Astrocyte (in vitro differentiated cells and primary cell): ENCODE data around the gene METTL23. TPM values are rescaled to one million over a fixed set of nuclear protein-coding genes. Genes with fewer than 3 reads are reported as not detected.
A peak's percentile ranks its signal among the peaks of the same experiment; 100 is the strongest.

Experiments used
- DNase-seq: peaks from one replicate; pipeline ENCODE4 v3.0.0-alpha.2; 2010; ENCODE audit warnings: low read depth
- FAIRE-seq: peaks from 2 replicates; lab custom pipeline; 2011; peaks lifted over from hg19 to GRCh38; lab: Jason Lieb, UNC
- H2AFZ ChIP-seq: 2 replicates; pipeline ENCODE4 v1.6.0; 2012; ENCODE audit warnings: low read depth, low read length, inconsistent platforms
- H3K27ac ChIP-seq: 2 replicates; pipeline ENCODE4 v1.5.1; 2011; ENCODE audit warnings: low read depth, low read length, inconsistent platforms
- H3K27me3 ChIP-seq: 2 replicates; pipeline ENCODE4 v1.6.0; 2011; ENCODE audit warnings: low read length, inconsistent platforms; ENCODE audit not compliant: insufficient read depth
- H3K36me3 ChIP-seq: 2 replicates; pipeline ENCODE4 v1.5.1; 2011; ENCODE audit warnings: low read length, inconsistent platforms; ENCODE audit not compliant: insufficient read depth
- H3K4me1 ChIP-seq: 2 replicates; pipeline ENCODE4 v1.5.1; 2011; ENCODE audit warnings: low read length, inconsistent platforms; ENCODE audit not compliant: insufficient read depth
- H3K4me2 ChIP-seq: 2 replicates; pipeline ENCODE4 v1.6.0; 2012; ENCODE audit warnings: low read length, inconsistent platforms
- H3K4me3 ChIP-seq: 2 replicates; pipeline ENCODE4 v1.5.1; 2011; ENCODE audit warnings: low read depth, mild to moderate bottlenecking, low read length, inconsistent platforms; ENCODE audit not compliant: insufficient read depth
- H3K79me2 ChIP-seq: 2 replicates; pipeline ENCODE4 v1.6.0; 2012; ENCODE audit warnings: mild to moderate bottlenecking, low read length, inconsistent platforms; ENCODE audit not compliant: insufficient read depth
- H3K9ac ChIP-seq: 2 replicates; pipeline ENCODE4 v1.6.0; 2012; ENCODE audit warnings: mild to moderate bottlenecking, low read length, inconsistent platforms
- H3K9me3 ChIP-seq: 2 replicates; pipeline ENCODE4 v1.5.1; 2012; ENCODE audit warnings: low read depth, mild to moderate bottlenecking, low read length, inconsistent platforms; ENCODE audit not compliant: insufficient read depth
- H4K20me1 ChIP-seq: 2 replicates; pipeline ENCODE4 v1.6.0; 2012; ENCODE audit warnings: low read length, inconsistent platforms; ENCODE audit not compliant: insufficient read depth
- H3K27ac Mint-ChIP-seq: one replicate; pipeline ENCODE4 v1.8.0; 2021; ENCODE audit warnings: mild to moderate bottlenecking, mixed read lengths; ENCODE audit not compliant: unreplicated experiment
- H3K27me3 Mint-ChIP-seq: one replicate; pipeline ENCODE4 v1.8.0; 2021; ENCODE audit warnings: low read depth, mixed read lengths; ENCODE audit not compliant: unreplicated experiment
- H3K36me3 Mint-ChIP-seq: one replicate; pipeline ENCODE4 v1.8.0; 2021; ENCODE audit warnings: low read depth, mixed read lengths; ENCODE audit not compliant: unreplicated experiment
- H3K4me1 Mint-ChIP-seq: one replicate; pipeline ENCODE4 v1.8.0; 2021; ENCODE audit warnings: low read depth, mixed read lengths; ENCODE audit not compliant: unreplicated experiment
- H3K4me3 Mint-ChIP-seq: one replicate; pipeline ENCODE4 v1.8.0; 2021; ENCODE audit warnings: mild to moderate bottlenecking, moderate library complexity, mixed read lengths; ENCODE audit not compliant: unreplicated experiment
- H3K9me3 Mint-ChIP-seq: one replicate; pipeline ENCODE4 v1.8.0; 2021; ENCODE audit warnings: mild to moderate bottlenecking, mixed read lengths; ENCODE audit not compliant: unreplicated experiment
- CTCF ChIP-seq: IDR thresholded peaks from 2 replicates; pipeline ENCODE4 v1.5.1; 2011; ENCODE audit warnings: low read depth, mild to moderate bottlenecking, inconsistent platforms, low read length, moderate library complexity; ENCODE audit not compliant: insufficient read depth
- EZH2 ChIP-seq: IDR thresholded peaks from 2 replicates; pipeline ENCODE4 v1.6.1; 2012; ENCODE audit warnings: mild to moderate bottlenecking, low read length, inconsistent platforms; ENCODE audit not compliant: insufficient read depth
- total RNA-seq: library from RNA; stranded (reverse); gene quantifications from 2 replicates; pipeline ENCODE4 v1.2.1, GENCODE V29; 2021

Gene METTL23
- total RNA-seq, 1 donor from 2014 or later, result 24.3 TPM

- no peaks in the 10 kb centered on the region for H3K9me3 ChIP-seq
- H3K36me3 ChIP-seq, result peaks cover 25% of the 10 kb centered on the region
- H3K4me3 ChIP-seq, result no peak overlapping the region
- no peaks in the 10 kb centered on the region for H3K9me3 Mint-ChIP-seq
- no peak for FAIRE-seq
- H3K4me1 ChIP-seq, result peaks cover 42% of the 10 kb centered on the region
- no peak overlapping the region for H3K27ac ChIP-seq
- peaks cover 57% of the 10 kb centered on the region for H4K20me1 ChIP-seq
- peaks cover 7% of the 10 kb centered on the region for H3K36me3 Mint-ChIP-seq
- peaks cover 58% of the 10 kb centered on the region for H3K79me2 ChIP-seq
- no peaks in the 10 kb centered on the region for H3K27me3 Mint-ChIP-seq
- H3K4me3 Mint-ChIP-seq, result no peak overlapping the region
- no peak overlapping the region for H3K27ac Mint-ChIP-seq
- H2AFZ ChIP-seq, result no peak overlapping the region
- H3K4me1 Mint-ChIP-seq, result peaks cover 32% of the 10 kb centered on the region
- H3K9ac ChIP-seq, result no peak overlapping the region
- DNase-seq, result no peak
- no peak overlapping the region for H3K4me2 ChIP-seq
- H3K27me3 ChIP-seq, result no peaks in the 10 kb centered on the region
- TF ChIP-seq EZH2, result no peak
- TF ChIP-seq CTCF, result no peak
These were observed 12.9 kb upstream of the METTL23 start for GRCh38 chr17:76713765-76714164.

GRCh38 chr17:76714336-76714735 is 12.3 kb upstream of the METTL23 start:
- no peak overlapping the region for H3K4me3 ChIP-seq
- H3K79me2 ChIP-seq, result peaks cover 54% of the 10 kb centered on the region
- Mint-ChIP-seq H3K27me3 (no peaks in the 10 kb centered on the region), H3K4me3 (no peak overlapping the region), H3K36me3 (peaks cover 11% of the 10 kb centered on the region), H3K27ac (peak overlapping the region; percentile 27), H3K9me3 (no peaks in the 10 kb centered on the region), H3K4me1 (peaks cover 28% of the 10 kb centered on the region)
- H3K4me2 ChIP-seq, result no peak overlapping the region
- H3K9me3 ChIP-seq, result no peaks in the 10 kb centered on the region
- DNase-seq (no peak), FAIRE-seq (no peak)
- peaks cover 38% of the 10 kb centered on the region for H3K4me1 ChIP-seq
- no peak overlapping the region for H3K9ac ChIP-seq
- no peaks in the 10 kb centered on the region for H3K27me3 ChIP-seq
- TF ChIP-seq EZH2 (no peak), CTCF (no peak)
- no peak overlapping the region for H3K27ac ChIP-seq
- H2AFZ ChIP-seq, result no peak overlapping the region
- H4K20me1 ChIP-seq, result peaks cover 59% of the 10 kb centered on the region
- H3K36me3 ChIP-seq, result peaks cover 31% of the 10 kb centered on the region

- H3K27me3 Mint-ChIP-seq, result no peaks in the 10 kb centered on the region
- DNase-seq (no peak), FAIRE-seq (no peak)
- Histone ChIP-seq H4K20me1 (peaks cover 60% of the 10 kb centered on the region), H3K9ac (peak overlapping the region; percentile 86), H3K9me3 (no peaks in the 10 kb centered on the region), H3K27me3 (no peaks in the 10 kb centered on the region), H3K4me2 (peak overlapping the region; percentile 78), H3K36me3 (peaks cover 34% of the 10 kb centered on the region), H3K4me3 (no peak overlapping the region), H3K4me1 (peaks cover 38% of the 10 kb centered on the region), H3K27ac (peak overlapping the region; percentile 99), H3K79me2 (peaks cover 48% of the 10 kb centered on the region), H2AFZ (no peak overlapping the region)
- H3K9me3 Mint-ChIP-seq, result no peaks in the 10 kb centered on the region
- H3K27ac Mint-ChIP-seq, result peak overlapping the region; percentile 97
- H3K4me3 Mint-ChIP-seq, result peak overlapping the region; percentile 64
- TF ChIP-seq CTCF, result peak; percentile 82
- no peak for TF ChIP-seq EZH2
- peaks cover 14% of the 10 kb centered on the region for H3K36me3 Mint-ChIP-seq
- peaks cover 25% of the 10 kb centered on the region for H3K4me1 Mint-ChIP-seq
These were observed 11.7 kb upstream of the METTL23 start for GRCh38 chr17:76714822-76715495.
